Measurements from ENCODE around the gene NT5C3B.

DNA sequence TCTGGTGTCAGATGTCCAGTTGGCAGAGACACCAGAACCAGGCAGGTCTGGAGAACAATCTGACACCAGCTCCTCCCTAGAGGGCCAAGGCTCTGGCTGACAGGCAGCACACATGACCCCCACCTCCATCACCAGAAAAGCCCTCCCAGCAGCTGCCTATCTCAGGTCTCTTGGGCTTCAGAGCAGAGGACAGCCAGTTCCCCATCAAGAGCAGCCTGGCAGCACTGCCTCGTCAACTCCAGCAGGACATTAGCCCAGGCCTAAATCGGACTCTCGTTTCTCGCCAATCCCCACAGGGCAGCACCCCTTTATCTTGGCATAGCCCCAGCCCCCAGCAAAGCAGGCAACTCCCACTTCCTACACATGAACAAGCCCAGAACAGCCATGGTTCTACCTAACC, 53.9 kb downstream of the NT5C3B start:
- no peak for TF ChIP-seq CTCF (IDR thresholded peaks at IDR 0.05)
- no peak for TF ChIP-seq POLR2A (IDR thresholded peaks at IDR 0.05)

Measured in lower leg skin (tissue), 3 donors.